T-helper 1 cell treated with Interleukin-12 subunit alpha and Interleukin-12 subunit beta and Interleukin-4 antibody, amounts not matched to agents 30 μg/mL and 1 μg/mL, for 36 hours (primary cell): ENCODE results near the gene GALK1.
"Not testable (repeated sequence)": the region's sequence is repeated elsewhere in the genome, so short reads cannot be mapped to it uniquely, and the experiment has no call there.

ENCODE experiments used
- H3K27ac Mint-ChIP-seq: one replicate; pipeline ENCODE4 v1.8.0; 2021; ENCODE audit warnings: mild to moderate bottlenecking, mixed read lengths
- H3K27me3 Mint-ChIP-seq: one replicate; pipeline ENCODE4 v1.8.0; 2021; ENCODE audit warnings: low read depth, mixed read lengths
- H3K36me3 Mint-ChIP-seq: one replicate; pipeline ENCODE4 v1.8.0; 2021; ENCODE audit warnings: low read depth, mixed read lengths
- H3K4me1 Mint-ChIP-seq: one replicate; pipeline ENCODE4 v1.8.0; 2021; ENCODE audit warnings: low read depth, mixed read lengths
- H3K4me3 Mint-ChIP-seq: one replicate; pipeline ENCODE4 v1.8.0; 2021; ENCODE audit warnings: mild to moderate bottlenecking, moderate library complexity, mixed read lengths
- H3K9me3 Mint-ChIP-seq: one replicate; pipeline ENCODE4 v1.8.0; 2021; ENCODE audit warnings: mixed read lengths

GALK1 gene

DNA sequence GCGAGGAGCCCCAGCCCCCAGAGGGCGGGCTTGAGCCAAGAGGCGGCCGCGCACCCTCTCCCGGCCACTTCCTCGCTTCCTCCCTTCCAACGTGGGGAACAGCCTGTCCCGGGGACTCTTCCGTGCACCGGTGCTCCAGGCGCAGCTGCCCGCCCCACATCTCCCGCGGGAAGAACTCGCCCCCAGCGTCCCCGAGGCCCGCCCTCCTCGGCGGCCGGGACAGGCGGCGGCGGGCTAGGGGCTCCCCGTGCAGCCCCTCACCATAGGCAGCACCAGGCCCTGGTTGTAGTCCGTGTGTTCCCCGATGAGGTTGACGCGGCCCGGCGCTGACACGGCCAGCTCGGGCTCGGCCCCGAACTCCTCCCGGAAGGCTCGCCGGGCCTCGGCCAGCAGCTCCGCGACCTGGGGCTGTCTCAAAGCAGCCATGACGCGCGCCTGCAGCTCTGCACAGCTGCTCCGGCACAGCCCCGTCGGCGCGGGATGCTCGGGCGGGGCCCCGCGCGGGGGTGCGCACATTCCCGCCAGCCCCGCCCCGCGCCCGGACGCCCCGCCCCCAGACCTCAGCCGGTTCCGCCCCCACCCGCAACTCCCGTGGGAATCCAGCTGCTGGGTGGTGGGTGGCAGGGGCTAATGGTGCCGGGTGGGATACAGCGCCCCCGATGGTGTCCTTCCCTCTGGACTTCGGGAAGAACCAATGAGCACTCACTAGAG is at the start of gene GALK1:
TSS of gene GALK1 (minus strand) at position 482 of the 711 bp plus-strand sequence. CDS start at position 426, 56 bp downstream.
- Mint-ChIP-seq H3K27ac (peak within 1 kb of the TSS; percentile 67), H3K27me3 (no peaks in the 10 kb centered on the region), H3K4me1 (peaks cover 10% of the 10 kb centered on the region), H3K9me3 (no peaks in the 10 kb centered on the region), H3K4me3 (peak within 1 kb of the TSS; percentile 84), H3K36me3 (peaks cover 4% of the 10 kb centered on the region)

GRCh38 chr17:75814021-75814395 is 49.0 kb upstream of the GALK1 start:
- Mint-ChIP-seq H3K4me1 (no peaks in the 10 kb centered on the region), H3K27me3 (no peaks in the 10 kb centered on the region), H3K36me3 (peaks cover 6% of the 10 kb centered on the region), H3K27ac (no peak overlapping the region), H3K9me3 (no peaks in the 10 kb centered on the region), H3K4me3 (no peak overlapping the region)

GRCh38 chr17:75813081-75814020 is 48.4 kb upstream of the GALK1 start:
- Mint-ChIP-seq H3K4me3 (no peak overlapping the region), H3K27ac (no peak overlapping the region), H3K27me3 (no peaks in the 10 kb centered on the region), H3K36me3 (peaks cover 6% of the 10 kb centered on the region), H3K4me1 (peaks cover 2% of the 10 kb centered on the region), H3K9me3 (no peaks in the 10 kb centered on the region)

DNA sequence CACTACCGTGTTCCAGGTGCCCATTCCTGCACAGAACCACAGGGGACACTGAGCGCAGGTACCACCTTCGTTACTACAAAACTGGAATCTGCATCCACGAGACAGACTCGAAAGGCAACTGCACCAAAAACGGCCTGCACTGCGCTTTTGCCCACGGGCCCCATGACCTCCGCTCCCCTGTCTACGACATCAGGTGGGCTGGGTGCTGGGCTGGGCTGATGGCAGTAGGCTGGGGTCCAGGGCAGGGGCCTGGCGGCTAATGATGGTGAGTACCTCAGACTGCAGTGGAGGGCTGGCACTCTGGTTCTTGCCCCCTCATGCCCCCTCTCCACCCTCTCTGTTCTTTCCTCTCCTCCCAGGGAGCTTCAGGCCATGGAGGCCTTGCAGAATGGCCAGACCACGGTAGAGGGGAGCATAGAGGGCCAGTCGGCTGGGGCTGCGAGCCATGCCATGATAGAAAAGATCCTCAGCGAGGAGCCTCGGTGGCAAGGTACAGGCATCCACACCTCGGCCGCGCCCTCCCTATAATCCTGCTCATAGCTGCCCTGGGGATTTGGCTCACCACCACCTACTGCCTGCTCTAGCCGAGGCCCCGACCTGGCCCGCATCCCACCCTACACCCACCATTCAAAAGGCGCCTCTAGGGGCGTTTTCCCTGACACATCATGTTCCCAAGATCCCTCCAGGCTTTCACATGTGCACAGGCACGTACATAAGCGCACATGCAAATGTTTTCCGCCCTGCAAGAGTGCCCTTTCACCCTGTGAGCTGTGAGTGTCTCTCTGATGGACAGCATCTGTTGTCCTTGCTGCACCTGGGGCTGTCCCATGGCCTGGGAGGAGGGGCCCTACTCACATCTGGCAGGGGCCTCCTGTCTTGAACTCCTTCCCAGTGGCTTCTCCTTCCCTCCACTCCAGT is 47.4 kb upstream of the GALK1 start:
- H3K4me3 Mint-ChIP-seq: no peak overlapping the region
- peaks cover 5% of the 10 kb centered on the region for H3K36me3 Mint-ChIP-seq
- H3K27ac Mint-ChIP-seq: no peak overlapping the region
- H3K9me3 Mint-ChIP-seq: no peaks in the 10 kb centered on the region
- H3K27me3 Mint-ChIP-seq: no peaks in the 10 kb centered on the region
- H3K4me1 Mint-ChIP-seq: peaks cover 2% of the 10 kb centered on the region

GRCh38 chr17:75811174-75811573 is 46.2 kb upstream of the GALK1 start:
- Mint-ChIP-seq H3K9me3 (no peaks in the 10 kb centered on the region), H3K27ac (no peak overlapping the region), H3K27me3 (no peaks in the 10 kb centered on the region), H3K36me3 (peaks cover 5% of the 10 kb centered on the region), H3K4me3 (no peak overlapping the region), H3K4me1 (peaks cover 2% of the 10 kb centered on the region)

DNA sequence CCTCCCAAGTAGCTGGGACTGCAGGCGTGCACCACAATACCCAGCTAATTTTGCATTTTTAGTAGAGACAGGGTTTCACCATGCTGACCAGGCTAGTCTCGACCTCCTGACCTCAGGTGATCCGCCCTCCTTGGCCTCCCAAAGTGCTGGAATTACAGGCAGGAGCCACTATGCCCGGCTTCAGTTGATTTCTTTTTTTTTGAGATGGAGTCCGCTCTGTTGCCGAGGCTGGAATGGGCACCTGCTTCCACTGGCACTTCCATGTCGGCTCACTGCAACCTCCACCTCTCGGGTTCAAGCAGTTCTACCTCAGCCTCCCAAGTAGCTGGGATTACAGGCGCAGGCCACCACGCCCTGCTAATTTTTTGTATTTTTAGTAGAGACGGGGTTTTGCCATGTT is 45.8 kb upstream of the GALK1 start:
- not testable (repeated sequence) for H3K4me3 Mint-ChIP-seq, H3K36me3 Mint-ChIP-seq, H3K9me3 Mint-ChIP-seq, H3K27ac Mint-ChIP-seq, H3K4me1 Mint-ChIP-seq, H3K27me3 Mint-ChIP-seq

- Mint-ChIP-seq H3K4me1 (peaks cover 2% of the 10 kb centered on the region), H3K4me3 (no peak overlapping the region), H3K27ac (no peak overlapping the region), H3K36me3 (peaks cover 5% of the 10 kb centered on the region), H3K9me3 (no peaks in the 10 kb centered on the region), H3K27me3 (no peaks in the 10 kb centered on the region)
These were observed 45.2 kb upstream of the GALK1 start for GRCh38 chr17:75810216-75810615.

DNA sequence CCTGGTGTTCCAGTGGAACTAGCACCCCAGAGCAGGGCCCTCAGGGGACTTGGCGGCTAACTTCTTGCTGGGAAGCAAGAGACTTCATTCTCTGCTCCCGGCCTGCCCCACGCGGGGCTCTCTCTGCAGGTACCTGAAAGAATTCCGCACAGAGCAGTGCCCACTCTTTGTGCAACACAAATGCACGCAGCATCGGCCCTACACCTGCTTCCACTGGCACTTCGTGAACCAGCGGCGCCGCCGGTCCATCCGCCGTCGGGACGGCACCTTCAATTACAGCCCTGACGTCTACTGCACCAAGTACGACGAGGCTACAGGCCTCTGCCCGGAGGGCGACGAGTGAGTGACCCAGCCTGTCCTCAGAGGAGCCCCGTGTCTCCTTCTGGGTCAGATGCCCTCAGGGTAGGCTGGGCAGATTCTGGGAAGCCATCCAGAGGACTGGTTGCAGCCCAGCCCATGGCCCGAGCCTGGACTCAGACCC is 44.7 kb upstream of the GALK1 start:
- Mint-ChIP-seq H3K27ac (no peak overlapping the region), H3K36me3 (peaks cover 5% of the 10 kb centered on the region), H3K4me1 (peaks cover 2% of the 10 kb centered on the region), H3K4me3 (no peak overlapping the region), H3K27me3 (no peaks in the 10 kb centered on the region), H3K9me3 (no peaks in the 10 kb centered on the region)

- Mint-ChIP-seq H3K27ac (no peak overlapping the region), H3K4me1 (peaks cover 4% of the 10 kb centered on the region), H3K36me3 (peaks cover 5% of the 10 kb centered on the region), H3K9me3 (no peaks in the 10 kb centered on the region), H3K27me3 (no peaks in the 10 kb centered on the region), H3K4me3 (no peak overlapping the region)
These were observed 44.1 kb upstream of the GALK1 start for GRCh38 chr17:75808905-75809621.

DNA sequence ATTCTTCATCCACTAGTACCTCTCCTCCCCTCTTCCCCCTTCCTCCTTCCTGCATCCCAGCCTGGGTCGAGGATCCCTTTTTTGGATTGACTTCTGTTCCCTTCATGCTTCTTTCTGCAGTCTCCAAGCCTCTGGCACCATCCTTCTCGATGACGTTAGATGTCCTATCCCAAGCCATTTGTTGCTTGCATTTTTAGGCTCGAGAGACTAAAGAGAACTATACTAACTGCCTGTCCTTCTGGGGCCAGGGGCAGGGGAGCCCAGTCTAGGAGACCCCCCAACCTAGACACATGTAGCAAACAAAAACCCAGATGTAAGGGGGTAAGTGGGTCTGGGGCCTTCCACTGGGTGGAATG is 43.5 kb upstream of the GALK1 start:
- no peaks in the 10 kb centered on the region for H3K27me3 Mint-ChIP-seq
- H3K27ac Mint-ChIP-seq: no peak overlapping the region
- H3K4me3 Mint-ChIP-seq: no peak overlapping the region
- H3K36me3 Mint-ChIP-seq: peaks cover 5% of the 10 kb centered on the region
- H3K4me1 Mint-ChIP-seq: peaks cover 9% of the 10 kb centered on the region
- H3K9me3 Mint-ChIP-seq: no peaks in the 10 kb centered on the region

DNA sequence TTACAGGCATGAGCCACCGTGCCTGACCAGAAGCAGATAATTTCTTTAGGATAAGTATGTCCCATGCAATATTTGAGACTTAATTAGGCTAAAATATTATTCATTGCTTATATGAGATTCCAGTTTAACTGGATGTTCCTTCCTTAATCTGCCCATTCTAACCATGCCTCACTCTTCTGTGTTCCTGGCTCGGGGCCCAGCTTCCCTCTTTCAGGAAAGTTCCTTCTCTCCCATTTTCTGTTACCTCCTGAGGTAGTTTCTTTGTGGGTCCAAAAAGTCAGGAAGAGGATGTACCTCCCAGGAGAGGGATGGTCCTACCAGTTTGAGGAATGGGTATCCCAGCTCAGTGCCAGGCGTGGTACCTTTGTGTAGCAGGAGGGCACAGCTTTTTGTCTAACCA is 42.9 kb upstream of the GALK1 start:
- H3K4me1 Mint-ChIP-seq: peaks cover 14% of the 10 kb centered on the region
- no peaks in the 10 kb centered on the region for H3K9me3 Mint-ChIP-seq
- H3K27ac Mint-ChIP-seq: no peak overlapping the region
- no peaks in the 10 kb centered on the region for H3K27me3 Mint-ChIP-seq
- H3K4me3 Mint-ChIP-seq: no peak overlapping the region
- peaks cover 4% of the 10 kb centered on the region for H3K36me3 Mint-ChIP-seq

GRCh38 chr17:75806822-75807500 is 42.0 kb upstream of the GALK1 start:
- Mint-ChIP-seq H3K4me3 (no peak overlapping the region), H3K9me3 (no peaks in the 10 kb centered on the region), H3K36me3 (peaks cover 2% of the 10 kb centered on the region), H3K4me1 (peaks cover 14% of the 10 kb centered on the region), H3K27ac (no peak overlapping the region), H3K27me3 (no peaks in the 10 kb centered on the region)

- peak overlapping the region; percentile 36 for H3K27ac Mint-ChIP-seq
- peaks cover 9% of the 10 kb centered on the region for H3K36me3 Mint-ChIP-seq
- peaks cover 14% of the 10 kb centered on the region for H3K4me1 Mint-ChIP-seq
- no peaks in the 10 kb centered on the region for H3K9me3 Mint-ChIP-seq
- no peak overlapping the region for H3K4me3 Mint-ChIP-seq
- no peaks in the 10 kb centered on the region for H3K27me3 Mint-ChIP-seq
These were observed 38.9 kb upstream of the GALK1 start for GRCh38 chr17:75803883-75804282.
